ENCODE results near the gene WNT7B. TPM values are rescaled to one million over a fixed set of nuclear protein-coding genes. Genes with fewer than 3 reads are reported as not detected.

The WNT7B gene
- total RNA-seq, 2 donors from 2014 or later: not detected

- H3K9me3 Mint-ChIP-seq: no peaks in the 10 kb centered on the region
- no peak for DNase-seq (ENCODE audit: low spot score)
- no peak overlapping the region for H3K27ac Mint-ChIP-seq
- no peaks in the 10 kb centered on the region for H3K36me3 Mint-ChIP-seq
- H3K27me3 Mint-ChIP-seq: peaks cover 18 to 22% of the 10 kb centered on the region in 2 donors
- peak in 1 of 2 donors; percentile 34 for ATAC-seq
- peaks cover 0 to under 1% of the 10 kb centered on the region in 2 donors for H3K4me1 Mint-ChIP-seq (ENCODE audit: low read depth in 2 of 2)
- no peak overlapping the region for H3K4me3 Mint-ChIP-seq
Observed at GRCh38 chr22:45968751-45969413, 8.1 kb downstream of the WNT7B start.

DNA sequence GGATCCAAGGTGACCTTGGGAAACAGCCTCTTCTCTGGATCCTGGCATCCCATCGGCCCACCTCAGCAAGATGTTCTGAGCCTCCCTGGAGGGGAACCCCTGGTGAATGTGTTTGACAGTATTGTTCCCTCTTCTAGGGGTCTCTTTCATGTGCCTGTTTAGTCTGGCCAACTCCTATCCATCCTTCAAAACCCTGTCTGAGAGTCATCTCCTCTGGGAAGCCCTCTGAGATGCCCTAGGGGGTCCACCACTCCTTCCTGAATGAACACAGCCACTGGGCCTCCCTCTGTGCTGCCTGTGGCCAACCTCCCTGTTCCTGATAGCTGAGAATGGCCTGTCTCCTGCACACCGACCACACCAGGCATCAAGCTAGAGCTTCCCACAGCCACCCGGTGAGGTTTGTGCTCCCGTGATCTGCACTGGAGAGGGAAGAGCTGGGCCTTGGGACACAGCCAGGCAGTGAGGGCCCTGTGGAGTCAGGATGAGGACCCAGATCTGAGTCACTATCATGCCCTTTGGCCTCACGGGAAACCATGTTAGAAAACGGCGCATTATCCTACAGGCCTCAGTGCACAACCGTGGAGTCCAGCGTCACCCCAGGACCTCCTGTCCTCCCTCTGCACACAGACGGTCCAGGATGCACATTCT lies 8.8 kb downstream of the WNT7B start:
- Mint-ChIP-seq H3K27me3 (peaks cover 11 to 17% of the 10 kb centered on the region in 2 donors), H3K4me3 (no peak overlapping the region)

DNA sequence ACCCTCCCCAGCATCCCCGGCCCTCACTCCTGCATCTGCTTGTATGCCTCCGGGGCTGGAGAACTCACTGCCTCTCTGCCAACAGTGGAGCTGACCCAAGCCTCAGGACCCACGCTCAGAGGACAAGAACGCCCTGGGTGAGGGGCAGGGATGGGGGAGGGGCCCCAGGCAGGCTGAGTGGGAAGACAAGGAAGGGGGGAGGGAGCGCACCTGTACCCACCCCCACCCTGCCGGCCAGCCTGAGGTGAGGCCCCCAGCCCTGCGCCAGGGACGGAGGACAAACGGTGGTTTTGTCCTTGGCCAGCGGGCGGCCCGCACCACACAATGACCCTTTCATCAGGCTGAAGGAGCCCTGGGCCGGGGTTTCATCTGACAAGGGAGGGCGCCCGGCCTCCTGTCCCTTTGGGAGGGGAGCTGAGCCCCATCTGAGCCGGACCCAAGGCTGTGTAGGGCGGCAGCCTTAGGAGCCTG lies 10.0 kb downstream of the WNT7B start:
- Mint-ChIP-seq H3K4me3 (no peak overlapping the region), H3K36me3 (no peaks in the 10 kb centered on the region), H3K27ac (no peak overlapping the region), H3K4me1 (ENCODE audit: low read depth in 2 of 2) (no peaks in the 10 kb centered on the region), H3K9me3 (no peaks in the 10 kb centered on the region), H3K27me3 (peaks cover 7 to 15% of the 10 kb centered on the region in 2 donors)
- ATAC-seq (no peak), DNase-seq (ENCODE audit: low spot score) (no peak)

More for the DNA sequence above, 8.8 kb downstream of the WNT7B start:
- no peaks in the 10 kb centered on the region for H3K9me3 Mint-ChIP-seq
- ATAC-seq: no peak
- no peaks in the 10 kb centered on the region for H3K36me3 Mint-ChIP-seq
- no peak overlapping the region for H3K27ac Mint-ChIP-seq
- H3K4me1 Mint-ChIP-seq (ENCODE audit: low read depth in 2 of 2): no peaks in the 10 kb centered on the region
- DNase-seq (ENCODE audit: low spot score): no peak

- no peak for ATAC-seq
- H3K27me3 Mint-ChIP-seq: peaks cover 7 to 15% of the 10 kb centered on the region in 2 donors
- no peak overlapping the region for H3K4me3 Mint-ChIP-seq
- no peaks in the 10 kb centered on the region for H3K9me3 Mint-ChIP-seq
- H3K27ac Mint-ChIP-seq: no peak overlapping the region
- H3K36me3 Mint-ChIP-seq: no peaks in the 10 kb centered on the region
- H3K4me1 Mint-ChIP-seq (ENCODE audit: low read depth in 2 of 2): no peaks in the 10 kb centered on the region
- no peak for DNase-seq (ENCODE audit: low spot score)
Observed at GRCh38 chr22:45966320-45966894, 10.6 kb downstream of the WNT7B start.

DNA sequence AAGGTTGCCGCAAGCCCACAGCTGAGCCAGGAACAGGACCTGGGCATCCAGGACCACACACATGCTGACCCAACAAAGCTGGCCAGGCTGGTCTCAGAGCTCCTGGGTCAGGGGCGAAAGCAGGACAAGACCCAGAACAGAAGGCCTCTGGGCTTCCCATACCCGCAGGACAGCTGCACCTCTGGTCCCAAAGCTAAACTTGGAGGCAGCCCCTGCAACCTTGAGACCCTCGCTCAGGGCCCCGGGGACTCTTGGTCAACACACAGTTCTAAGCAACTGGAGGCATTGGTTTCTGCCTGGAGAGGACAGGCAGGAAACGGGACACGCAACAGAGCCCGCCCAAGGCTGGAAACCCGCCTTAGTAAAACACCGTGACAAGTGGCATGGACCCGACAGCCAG lies 11.4 kb downstream of the WNT7B start:
- Mint-ChIP-seq H3K4me1 (ENCODE audit: low read depth in 2 of 2) (no peaks in the 10 kb centered on the region), H3K9me3 (no peaks in the 10 kb centered on the region), H3K27me3 (peaks cover under 1 to 12% of the 10 kb centered on the region in 2 donors), H3K27ac (no peak overlapping the region), H3K4me3 (no peak overlapping the region), H3K36me3 (no peaks in the 10 kb centered on the region)
- no peak for DNase-seq (ENCODE audit: low spot score)
- ATAC-seq: no peak

DNA sequence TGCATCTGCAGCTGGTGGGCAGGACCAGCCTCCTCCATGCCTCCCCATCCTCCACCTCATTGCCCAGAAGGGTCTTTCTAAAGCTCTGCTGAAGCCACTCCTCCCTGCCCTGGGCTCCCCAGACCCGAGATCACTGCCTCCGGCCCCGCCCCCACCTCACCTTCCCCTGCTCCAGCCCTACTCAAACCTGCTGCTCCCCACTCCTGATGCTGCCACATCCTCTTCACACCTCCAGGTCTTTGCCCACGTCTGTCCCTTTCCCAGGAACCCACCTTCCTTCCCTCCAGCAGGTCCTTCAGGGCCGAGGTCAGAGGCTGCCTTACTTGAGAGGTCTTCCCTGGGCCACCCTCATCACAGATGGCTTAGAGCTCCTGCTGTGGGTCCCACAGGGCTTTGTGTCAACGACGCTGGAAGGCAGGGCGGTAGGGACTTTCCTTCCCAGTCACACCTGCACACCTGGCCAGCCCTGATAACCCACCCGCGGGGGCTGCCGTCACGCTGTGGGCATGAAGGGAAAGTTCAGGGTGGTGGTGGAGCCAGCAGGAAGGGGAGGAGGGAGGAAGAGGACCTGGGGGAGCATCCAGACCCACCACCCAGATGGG lies 11.9 kb downstream of the WNT7B start:
- H3K9me3 Mint-ChIP-seq: no peaks in the 10 kb centered on the region
- ATAC-seq: no peak
- no peak overlapping the region for H3K27ac Mint-ChIP-seq
- no peak for DNase-seq (ENCODE audit: low spot score)
- H3K4me3 Mint-ChIP-seq: no peak overlapping the region
- H3K4me1 Mint-ChIP-seq (ENCODE audit: low read depth in 2 of 2): no peaks in the 10 kb centered on the region
- peaks cover 0 to 10% of the 10 kb centered on the region in 2 donors for H3K27me3 Mint-ChIP-seq
- H3K36me3 Mint-ChIP-seq: no peaks in the 10 kb centered on the region

- DNase-seq (ENCODE audit: low spot score) (no peak), ATAC-seq (no peak)
- H3K27me3 Mint-ChIP-seq: peaks cover 0 to 6% of the 10 kb centered on the region in 2 donors
- H3K4me3 Mint-ChIP-seq: no peak overlapping the region
- H3K4me1 Mint-ChIP-seq (ENCODE audit: low read depth in 2 of 2): no peaks in the 10 kb centered on the region
- H3K27ac Mint-ChIP-seq: no peak overlapping the region
- H3K36me3 Mint-ChIP-seq: no peaks in the 10 kb centered on the region
- no peaks in the 10 kb centered on the region for H3K9me3 Mint-ChIP-seq
Observed at GRCh38 chr22:45964372-45964771, 12.6 kb downstream of the WNT7B start.

GRCh38 chr22:45963821-45964220 lies 13.1 kb downstream of the WNT7B start:
- no peaks in the 10 kb centered on the region for H3K9me3 Mint-ChIP-seq
- no peaks in the 10 kb centered on the region for H3K4me1 Mint-ChIP-seq (ENCODE audit: low read depth in 2 of 2)
- peaks cover 0 to 6% of the 10 kb centered on the region in 2 donors for H3K27me3 Mint-ChIP-seq
- DNase-seq (ENCODE audit: low spot score) (no peak), ATAC-seq (no peak)
- no peak overlapping the region for H3K4me3 Mint-ChIP-seq
- no peak overlapping the region for H3K27ac Mint-ChIP-seq
- H3K36me3 Mint-ChIP-seq: no peaks in the 10 kb centered on the region

GRCh38 chr22:45962756-45963324 lies 14.1 kb downstream of the WNT7B start:
- Mint-ChIP-seq H3K9me3 (no peaks in the 10 kb centered on the region), H3K36me3 (no peaks in the 10 kb centered on the region), H3K4me3 (no peak overlapping the region), H3K27ac (no peak overlapping the region), H3K4me1 (ENCODE audit: low read depth in 2 of 2) (no peaks in the 10 kb centered on the region), H3K27me3 (peaks cover 0 to 2% of the 10 kb centered on the region in 2 donors)
- ATAC-seq (no peak), DNase-seq (ENCODE audit: low spot score) (no peak)

DNA sequence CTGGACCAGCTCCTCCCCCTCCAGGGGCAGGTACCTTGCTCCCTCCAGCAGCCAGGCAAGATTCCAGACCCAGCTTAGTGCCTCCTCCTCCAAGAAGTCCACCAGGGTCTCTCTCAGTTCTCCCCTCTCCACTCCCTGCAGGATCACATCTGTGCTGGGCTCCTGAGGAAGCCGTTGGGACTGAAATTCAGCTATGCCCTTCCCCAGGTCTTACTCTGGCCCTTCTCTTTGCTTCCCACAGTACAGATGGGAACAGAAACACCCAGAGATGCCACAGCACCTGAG lies 14.6 kb downstream of the WNT7B start:
- ATAC-seq: no peak
- Mint-ChIP-seq H3K36me3 (no peaks in the 10 kb centered on the region), H3K27ac (no peak overlapping the region), H3K9me3 (no peaks in the 10 kb centered on the region), H3K4me3 (no peak overlapping the region), H3K4me1 (ENCODE audit: low read depth in 2 of 2) (no peaks in the 10 kb centered on the region), H3K27me3 (peaks cover 0 to 2% of the 10 kb centered on the region in 2 donors)
- no peak for DNase-seq (ENCODE audit: low spot score)

- no peak overlapping the region for H3K4me3 Mint-ChIP-seq
- DNase-seq (ENCODE audit: low spot score) (no peak), ATAC-seq (no peak)
- H3K9me3 Mint-ChIP-seq: no peaks in the 10 kb centered on the region
- no peaks in the 10 kb centered on the region for H3K4me1 Mint-ChIP-seq (ENCODE audit: low read depth in 2 of 2)
- no peaks in the 10 kb centered on the region for H3K36me3 Mint-ChIP-seq
- peaks cover 0 to 2% of the 10 kb centered on the region in 2 donors for H3K27me3 Mint-ChIP-seq
- H3K27ac Mint-ChIP-seq: no peak overlapping the region
Observed at GRCh38 chr22:45961679-45962433, 15.1 kb downstream of the WNT7B start.

DNA sequence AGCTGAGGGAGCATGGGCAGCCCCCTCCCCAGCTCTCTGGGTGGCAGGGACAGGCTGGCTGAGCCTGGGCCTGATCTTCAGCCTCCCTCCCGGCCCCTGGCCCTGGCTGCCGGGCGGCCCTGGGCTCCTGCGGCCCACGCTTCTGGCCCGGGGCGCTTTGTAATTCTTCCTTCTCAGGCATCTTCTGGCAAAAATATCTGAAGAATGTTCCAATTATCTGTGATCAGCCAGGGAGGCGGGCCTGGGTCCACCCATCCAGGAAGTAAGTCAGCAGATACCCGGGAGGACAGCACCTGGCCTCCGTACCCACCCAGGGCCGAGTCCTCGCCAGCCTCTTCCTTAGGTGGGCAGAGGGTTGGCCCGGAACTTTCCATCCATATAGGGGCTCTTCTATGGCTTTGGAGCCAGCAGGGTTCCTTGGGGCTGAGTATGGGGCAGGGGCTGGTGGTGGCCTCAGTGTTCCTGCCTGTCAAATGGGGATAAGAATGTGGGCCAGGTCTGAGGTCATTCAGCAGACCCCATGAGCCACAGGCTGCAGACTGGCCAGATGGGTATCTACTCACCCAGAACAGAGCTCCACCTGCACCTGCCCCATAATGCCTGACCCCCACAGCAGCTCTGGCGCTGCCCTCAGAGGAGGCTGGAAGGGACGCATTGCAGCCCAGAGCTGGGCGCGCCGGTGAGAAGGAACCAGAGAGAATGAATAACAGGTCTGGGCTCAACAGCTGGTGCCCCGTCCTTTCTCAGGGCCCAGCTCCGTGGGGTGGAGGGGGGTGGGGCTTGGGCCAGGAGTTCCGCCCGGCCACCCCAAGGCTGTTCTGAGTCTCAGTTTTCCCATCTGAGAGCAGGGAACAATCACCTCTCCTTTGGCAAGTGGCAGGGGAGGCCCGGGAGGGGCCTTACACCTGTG lies 16.2 kb downstream of the WNT7B start:
- no peaks in the 10 kb centered on the region for H3K36me3 Mint-ChIP-seq
- no peaks in the 10 kb centered on the region for H3K27me3 Mint-ChIP-seq
- no peaks in the 10 kb centered on the region for H3K4me1 Mint-ChIP-seq (ENCODE audit: low read depth in 2 of 2)
- H3K9me3 Mint-ChIP-seq: no peaks in the 10 kb centered on the region
- H3K27ac Mint-ChIP-seq: no peak overlapping the region
- no peak overlapping the region for H3K4me3 Mint-ChIP-seq
- DNase-seq (ENCODE audit: low spot score) (no peak), ATAC-seq (no peak)

Data from natural killer cell treated with Interleukin-12 subunit alpha and Interleukin-12 subunit beta and Interleukin-15 and Interleukin-18, amount 100 ng/mL, for 72 hours (primary cell).